Astrocyte of the cerebellum (primary cell): Measurements from ENCODE around the gene B3GNT9.

Experiments used
- DNase-seq: peaks from one replicate; pipeline ENCODE4 v3.0.0-alpha.2; 2011; ENCODE audit warnings: low read depth
- H3K4me3 ChIP-seq: 2 replicates; pipeline ENCODE4 v1.5.1; 2011; ENCODE audit warnings: mild to moderate bottlenecking, low read depth, low read length, moderate library complexity
- CTCF ChIP-seq: IDR thresholded peaks from 2 replicates; pipeline ENCODE4 v1.5.1; 2012; ENCODE audit warnings: low read length, low read depth, moderate library complexity, mild to moderate bottlenecking; ENCODE audit errors: missing control alignments
- in situ Hi-C: cut with HindIII; loops from 2 replicates; pipeline ENCODE4 v1.10.0; 2017; ENCODE audit warnings: low sequenced_read_pairs

The B3GNT9 gene

GRCh38 chr16:67108931-67109406, 41.8 kb downstream of the B3GNT9 start:
- TF ChIP-seq CTCF: no peak
- H3K4me3 ChIP-seq: peak overlapping the region; percentile 97
- in situ Hi-C loops: no loop called here
- DNase-seq: no peak

GRCh38 chr16:67108489-67108888, 42.3 kb downstream of the B3GNT9 start:
- no peak for DNase-seq
- in situ Hi-C loops: no loop called here
- no peak overlapping the region for H3K4me3 ChIP-seq
- no peak for TF ChIP-seq CTCF

- no peak for TF ChIP-seq CTCF
- in situ Hi-C loops: no loop called here
- no peak for DNase-seq
- no peak overlapping the region for H3K4me3 ChIP-seq
Observed at GRCh38 chr16:67105881-67106280, 44.9 kb downstream of the B3GNT9 start.

GRCh38 chr16:67105246-67105645, 45.6 kb downstream of the B3GNT9 start:
- TF ChIP-seq CTCF: no peak
- in situ Hi-C loops: no loop called here
- no peak overlapping the region for H3K4me3 ChIP-seq
- no peak for DNase-seq

GRCh38 chr16:67104845-67105244, 46.0 kb downstream of the B3GNT9 start:
- H3K4me3 ChIP-seq: no peak overlapping the region
- TF ChIP-seq CTCF: no peak
- in situ Hi-C loops: loop anchor here (5.0 kb wide), 2 partner anchors 73 to 168 kb away; partner anchors contain the start of gene CES2
- DNase-seq: no peak

- in situ Hi-C loops: loop anchor here (5.0 kb wide), 2 partner anchors 72 to 167 kb away; partner anchors contain the start of gene CES2
- TF ChIP-seq CTCF: peak; percentile 45
- peak; percentile 2 for DNase-seq
Observed at GRCh38 chr16:67104061-67104460, 46.7 kb downstream of the B3GNT9 start.

More at GRCh38 chr16:67104061-67104460, 46.7 kb downstream of the B3GNT9 start:
- H3K4me3 ChIP-seq: no peak overlapping the region
